ENCODE measurements around the gene ATXN7L3. TPM values are rescaled to one million over a fixed set of nuclear protein-coding genes. Genes with fewer than 3 reads are reported as not detected.
"Not testable (repeated sequence)": the region's sequence is repeated elsewhere in the genome, so short reads cannot be mapped to it uniquely, and the experiment has no call there.

The ATXN7L3 gene
- total RNA-seq, 1 donor from 2014 or later = 41.1 TPM

GRCh38 chr17:44176671-44177501 is 22.8 kb downstream of the ATXN7L3 start:
- DNase-seq (ENCODE audit: low read depth, low spot score) = no peak

GRCh38 chr17:44176257-44176656 is 23.4 kb downstream of the ATXN7L3 start:
- no peak for DNase-seq (ENCODE audit: low read depth, low spot score)

- DNase-seq (ENCODE audit: low read depth, low spot score) = no peak
Observed at GRCh38 chr17:44174427-44174826, 25.3 kb downstream of the ATXN7L3 start.

- no peak for DNase-seq (ENCODE audit: low read depth, low spot score)
Observed at GRCh38 chr17:44171931-44172455, 27.7 kb downstream of the ATXN7L3 start.

- no peak for DNase-seq (ENCODE audit: low read depth, low spot score)
Observed at GRCh38 chr17:44170499-44171201, 29.0 kb downstream of the ATXN7L3 start, which contains the start of gene ASB16. TSS of gene ASB16 (plus strand) at chr17:44170704. CDS start at chr17:44170790, 86 bp downstream.

- DNase-seq (ENCODE audit: low read depth, low spot score) = no peak
Observed at GRCh38 chr17:44170135-44170498, 29.6 kb downstream of the ATXN7L3 start.

GRCh38 chr17:44167181-44167861 is 32.4 kb downstream of the ATXN7L3 start:
- DNase-seq (ENCODE audit: low read depth, low spot score) = no peak

GRCh38 chr17:44164476-44164875 is 35.2 kb downstream of the ATXN7L3 start:
- no peak for DNase-seq (ENCODE audit: low read depth, low spot score)

GRCh38 chr17:44159519-44160210 is 40.0 kb downstream of the ATXN7L3 start:
- no peak for DNase-seq (ENCODE audit: low read depth, low spot score)

- no peak for DNase-seq (ENCODE audit: low read depth, low spot score)
Observed at GRCh38 chr17:44155488-44155887, 44.2 kb downstream of the ATXN7L3 start.

- no peak for DNase-seq (ENCODE audit: low read depth, low spot score)
Observed at GRCh38 chr17:44152875-44153274, 46.8 kb downstream of the ATXN7L3 start.

- DNase-seq (ENCODE audit: low read depth, low spot score) = no peak
Observed at GRCh38 chr17:44149750-44150329, 49.8 kb downstream of the ATXN7L3 start.

GRCh38 chr17:44149066-44149465 is 50.6 kb downstream of the ATXN7L3 start:
- DNase-seq (ENCODE audit: low read depth, low spot score) = not testable (repeated sequence)

- no peak for DNase-seq (ENCODE audit: low read depth, low spot score)
Observed at GRCh38 chr17:44147812-44148211, 51.9 kb downstream of the ATXN7L3 start.

GRCh38 chr17:44146375-44147346 is 53.0 kb downstream of the ATXN7L3 start:
- DNase-seq (ENCODE audit: low read depth, low spot score) = no peak

GRCh38 chr17:44144966-44145739 is 54.5 kb downstream of the ATXN7L3 start:
- no peak for DNase-seq (ENCODE audit: low read depth, low spot score)

GRCh38 chr17:44143921-44144320 is 55.8 kb downstream of the ATXN7L3 start:
- not testable (repeated sequence) for DNase-seq (ENCODE audit: low read depth, low spot score)
